Left forelimb (tissue), 1 donor: ENCODE data around the gene BSG.
"Not testable (repeated sequence)": the region's sequence is repeated elsewhere in the genome, so short reads cannot be mapped to it uniquely, and the experiment has no call there.

Experiments
- DNase-seq: peaks from one replicate; pipeline ENCODE4 v3.0.0-alpha.2; 2018; ENCODE audit warnings: low spot score

The BSG gene

DNA sequence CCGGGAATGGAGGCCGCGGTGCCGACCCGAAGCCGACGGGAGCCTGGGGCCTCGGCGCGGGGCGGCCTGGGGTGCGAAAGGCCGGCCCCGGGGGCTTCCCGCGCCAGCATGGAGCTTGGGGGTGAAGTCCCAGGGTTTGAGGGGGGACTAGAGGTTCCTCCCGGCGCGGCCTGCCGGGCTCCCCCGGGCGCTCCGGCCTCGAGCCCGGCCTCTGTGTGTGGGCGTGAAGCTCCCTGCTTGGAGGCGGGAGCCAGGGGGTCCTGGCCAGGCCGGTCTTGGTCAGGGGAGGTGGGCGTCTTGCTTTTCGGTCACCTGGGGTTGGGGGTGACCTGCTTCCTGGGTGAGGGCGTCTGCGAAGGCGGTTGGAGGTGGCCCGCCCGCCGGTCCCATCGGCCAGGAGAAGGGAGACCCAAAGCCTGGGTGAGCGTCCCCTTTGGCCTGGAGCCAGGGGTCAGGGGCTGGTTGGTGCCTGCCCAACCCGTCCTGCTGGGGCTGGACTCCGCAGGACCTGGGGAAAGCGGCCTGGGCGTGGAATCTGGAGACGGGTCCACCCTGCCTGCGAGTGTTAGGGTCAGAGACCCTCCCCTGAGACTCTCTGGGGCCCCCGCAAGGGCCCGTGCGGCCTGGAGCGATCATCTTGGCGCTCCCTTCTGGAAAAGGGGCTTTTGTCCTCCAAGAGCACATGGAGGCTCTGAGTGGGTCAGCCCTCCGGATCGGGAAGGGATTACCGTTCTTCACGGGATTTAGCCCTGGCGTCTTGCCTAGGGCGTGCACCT lies 535 bp downstream of the BSG start:
- no peak for DNase-seq

GRCh38 chr19:573519-573825 lies 1.1 kb downstream of the BSG start:
- DNase-seq = no peak

DNA sequence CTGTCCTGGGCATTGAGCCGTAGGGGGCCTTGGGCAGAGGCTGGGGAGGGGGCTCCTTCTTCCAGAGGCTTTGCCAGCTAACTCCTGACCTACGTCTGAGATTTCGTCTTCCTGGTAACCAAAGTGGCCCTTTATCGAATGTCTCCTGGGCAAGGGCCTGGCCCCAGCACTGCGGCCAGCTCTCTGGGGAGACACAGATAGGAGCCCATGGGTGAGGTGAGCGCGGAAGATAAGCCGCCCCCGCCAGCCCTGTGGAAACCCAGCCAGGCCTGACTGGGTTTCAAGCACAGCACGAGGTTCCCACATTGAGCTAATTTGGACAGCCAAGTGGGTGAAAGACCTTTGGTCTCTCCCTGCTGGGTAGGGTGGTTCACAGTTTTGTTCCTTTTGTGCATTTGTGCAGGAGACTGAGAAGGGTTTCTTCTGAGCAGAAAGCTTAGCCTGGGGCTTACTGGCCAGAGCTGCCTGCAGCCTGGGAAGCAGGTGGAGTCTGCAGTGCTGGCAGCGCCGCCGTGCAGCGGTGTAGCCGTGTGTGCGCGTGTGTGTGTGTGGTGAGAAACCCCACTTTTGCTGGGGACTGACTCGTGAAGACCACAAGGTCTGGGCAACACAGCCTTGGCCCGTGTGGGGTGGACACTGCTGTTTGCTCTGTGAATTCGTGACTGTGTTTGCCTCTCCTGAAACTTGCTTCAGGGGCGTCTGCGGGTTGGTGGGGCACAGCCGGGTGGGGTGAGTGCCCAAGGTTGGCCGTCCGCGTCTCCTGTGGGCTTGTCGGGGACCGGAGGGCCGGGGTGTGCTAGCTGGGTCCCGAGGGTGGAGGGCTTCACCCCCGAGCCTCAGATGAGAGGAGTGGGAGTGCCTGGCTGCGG lies 2.5 kb downstream of the BSG start:
- DNase-seq = no peak

GRCh38 chr19:575527-576506 lies 3.4 kb downstream of the BSG start:
- DNase-seq = no peak

DNA sequence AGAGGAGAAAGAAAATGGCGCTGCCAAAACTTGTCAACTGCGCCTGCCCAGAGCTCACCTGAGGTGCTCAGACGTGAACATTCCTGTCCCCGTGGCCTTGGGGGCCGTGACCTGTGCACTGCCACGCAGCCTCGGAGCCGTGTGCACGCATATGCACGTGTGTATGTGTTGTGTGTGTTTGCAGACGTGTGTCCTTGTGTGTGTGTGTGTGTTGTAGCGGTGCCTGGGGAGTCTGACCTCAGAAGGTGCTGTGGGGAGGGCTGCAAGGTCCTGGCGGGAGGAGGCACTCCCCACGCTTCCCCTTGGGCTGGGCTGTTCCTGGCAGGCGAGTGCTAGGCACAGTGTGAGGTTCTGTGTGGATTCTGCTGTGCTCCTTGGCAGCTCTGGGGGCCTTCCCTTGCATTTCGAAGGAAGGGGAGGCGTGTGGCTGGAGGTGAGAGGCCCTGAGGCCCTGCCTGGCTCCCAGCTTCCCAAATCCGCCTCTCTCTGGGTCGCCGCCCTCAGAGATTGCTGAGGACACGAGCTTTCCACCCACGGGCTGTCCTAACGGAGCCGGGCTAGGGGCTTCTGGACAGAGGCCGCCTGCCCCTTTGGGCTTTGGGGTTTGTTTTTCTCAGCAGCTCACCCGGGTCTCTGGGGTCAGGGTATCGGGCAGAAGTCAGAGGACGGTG lies 4.5 kb downstream of the BSG start:
- no peak for DNase-seq

GRCh38 chr19:577439-578392 lies 5.3 kb downstream of the BSG start:
- DNase-seq = no peak

- no peak for DNase-seq
Observed at GRCh38 chr19:579111-579841, 6.9 kb downstream of the BSG start.

GRCh38 chr19:579842-580155 lies 7.4 kb downstream of the BSG start:
- no peak for DNase-seq

DNA sequence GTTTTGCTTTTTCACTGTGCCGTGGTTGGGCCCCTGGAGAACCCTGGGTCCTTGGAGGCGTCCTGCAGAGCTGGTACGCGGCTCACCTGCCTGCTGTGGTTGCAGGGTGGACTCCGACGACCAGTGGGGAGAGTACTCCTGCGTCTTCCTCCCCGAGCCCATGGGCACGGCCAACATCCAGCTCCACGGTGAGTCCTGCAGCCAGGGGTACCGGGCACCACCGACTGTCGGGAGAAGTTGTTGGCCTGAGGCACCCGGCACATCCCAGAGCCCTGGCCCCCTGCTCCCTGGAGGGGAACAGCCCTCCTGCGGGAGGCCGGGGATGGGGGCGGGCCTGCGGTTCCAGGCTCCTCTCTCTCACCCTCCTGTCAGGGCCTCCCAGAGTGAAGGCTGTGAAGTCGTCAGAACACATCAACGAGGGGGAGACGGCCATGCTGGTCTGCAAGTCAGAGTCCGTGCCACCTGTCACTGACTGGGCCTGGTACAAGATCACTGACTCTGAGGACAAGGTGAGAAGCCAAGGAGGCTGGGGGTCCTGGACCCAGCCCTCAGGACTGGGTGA lies 8.0 kb downstream of the BSG start:
- DNase-seq = no peak

- no peak for DNase-seq
Observed at GRCh38 chr19:581399-582111, 9.2 kb downstream of the BSG start.

DNA sequence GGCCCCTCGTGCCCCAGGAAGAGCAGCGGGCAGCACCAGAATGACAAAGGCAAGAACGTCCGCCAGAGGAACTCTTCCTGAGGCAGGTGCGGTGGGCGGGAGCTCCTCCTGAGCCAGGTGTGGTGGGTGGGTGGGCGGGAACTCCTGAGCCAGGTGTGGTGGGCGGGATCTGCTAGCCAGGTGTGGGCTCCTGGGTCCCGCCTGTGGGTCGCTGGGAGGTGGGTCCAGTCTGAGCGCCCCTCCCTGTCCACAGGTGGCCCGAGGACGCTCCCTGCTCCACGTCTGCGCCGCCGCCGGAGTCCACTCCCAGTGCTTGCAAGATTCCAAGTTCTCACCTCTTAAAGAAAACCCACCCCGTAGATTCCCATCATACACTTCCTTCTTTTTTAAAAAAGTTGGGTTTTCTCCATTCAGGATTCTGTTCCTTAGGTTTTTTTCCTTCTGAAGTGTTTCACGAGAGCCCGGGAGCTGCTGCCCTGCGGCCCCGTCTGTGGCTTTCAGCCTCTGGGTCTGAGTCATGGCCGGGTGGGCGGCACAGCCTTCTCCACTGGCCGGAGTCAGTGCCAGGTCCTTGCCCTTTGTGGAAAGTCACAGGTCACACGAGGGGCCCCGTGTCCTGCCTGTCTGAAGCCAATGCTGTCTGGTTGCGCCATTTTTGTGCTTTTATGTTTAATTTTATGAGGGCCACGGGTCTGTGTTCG lies 10.3 kb downstream of the BSG start:
- DNase-seq = no peak

DNA sequence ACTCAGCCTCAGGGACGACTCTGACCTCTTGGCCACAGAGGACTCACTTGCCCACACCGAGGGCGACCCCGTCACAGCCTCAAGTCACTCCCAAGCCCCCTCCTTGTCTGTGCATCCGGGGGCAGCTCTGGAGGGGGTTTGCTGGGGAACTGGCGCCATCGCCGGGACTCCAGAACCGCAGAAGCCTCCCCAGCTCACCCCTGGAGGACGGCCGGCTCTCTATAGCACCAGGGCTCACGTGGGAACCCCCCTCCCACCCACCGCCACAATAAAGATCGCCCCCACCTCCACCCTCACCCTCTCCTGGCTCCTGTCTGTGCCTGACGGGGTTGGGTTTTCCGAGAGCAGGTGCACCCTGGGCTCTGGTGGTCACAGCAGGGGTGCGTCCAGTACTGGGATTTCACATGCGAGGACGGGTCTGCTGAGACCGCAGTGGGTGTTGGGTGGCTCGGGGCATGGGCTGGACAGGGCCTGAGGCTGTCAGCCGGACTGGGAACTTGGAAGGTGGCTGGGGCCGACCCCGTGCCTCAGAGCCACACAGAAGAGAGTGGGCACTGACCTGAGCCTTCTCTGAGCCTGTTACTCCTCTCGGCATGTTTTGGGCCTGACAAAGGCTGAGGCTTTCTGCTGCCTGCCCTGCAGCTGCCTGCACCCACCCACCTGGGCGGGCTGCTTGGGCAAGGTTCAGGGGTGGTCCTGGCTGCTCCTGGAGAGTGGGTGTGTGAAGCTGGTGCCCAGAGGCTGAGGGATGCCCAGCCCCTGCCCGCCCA lies 11.0 kb downstream of the BSG start:
- no peak for DNase-seq

DNA sequence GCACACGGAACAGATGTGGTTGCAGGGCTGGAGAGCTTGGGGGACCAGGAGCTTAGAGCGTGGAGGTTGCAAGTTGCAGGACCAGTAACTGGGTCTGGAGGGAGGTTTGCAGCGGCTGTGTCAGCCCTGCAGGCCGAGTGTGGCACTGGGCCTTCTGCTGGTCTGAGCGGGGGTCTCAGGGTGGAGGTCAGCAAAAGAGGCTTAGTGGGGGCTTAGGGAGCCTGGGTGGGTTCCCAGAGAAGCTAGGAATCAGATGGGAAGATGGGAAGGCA lies 11.5 kb downstream of the BSG start:
- DNase-seq = no peak

- no peak for DNase-seq
Observed at GRCh38 chr19:584240-585001, 12.0 kb downstream of the BSG start.

DNA sequence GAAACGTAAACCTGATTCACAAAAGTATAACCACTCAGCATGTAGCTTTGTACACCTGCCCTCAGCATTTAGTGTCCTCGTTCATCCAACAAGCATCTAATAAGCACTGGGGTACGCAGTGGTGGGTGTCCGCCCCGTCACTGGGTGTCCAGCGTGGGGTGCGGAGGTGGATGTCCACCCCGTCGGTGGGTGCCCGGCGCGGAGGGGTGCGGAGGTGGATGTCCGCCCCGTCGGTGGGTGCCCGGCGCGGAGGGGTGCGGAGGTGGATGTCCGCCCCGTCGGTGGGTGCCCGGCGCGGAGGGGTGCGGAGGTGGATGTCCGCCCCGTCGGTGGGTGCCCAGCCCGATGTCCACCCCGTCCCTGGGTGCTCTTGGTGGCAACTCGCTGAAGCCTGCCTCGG lies 12.8 kb downstream of the BSG start:
- not testable (repeated sequence) for DNase-seq

GRCh38 chr19:585551-586110 lies 13.2 kb downstream of the BSG start:
- DNase-seq = no peak
